PC-9 (cell line): ENCODE measurements around the gene MRPL1.

ENCODE experiments used
- CTCF ChIP-seq: fragments of 200-600 bp; sonication (generic); conservative IDR thresholded peaks from 2 replicates; pipeline ENCODE4 v1.6.1; 2017; ENCODE audit warnings: mixed run types, antibody characterized with exemption, mild to moderate bottlenecking, moderate library complexity
- EZH2 ChIP-seq: fragments of 200-600 bp; sonication (generic); IDR thresholded peaks from 2 replicates; pipeline ENCODE4 v1.8.0; 2017; ENCODE audit warnings: antibody characterized with exemption, low read depth

DNA sequence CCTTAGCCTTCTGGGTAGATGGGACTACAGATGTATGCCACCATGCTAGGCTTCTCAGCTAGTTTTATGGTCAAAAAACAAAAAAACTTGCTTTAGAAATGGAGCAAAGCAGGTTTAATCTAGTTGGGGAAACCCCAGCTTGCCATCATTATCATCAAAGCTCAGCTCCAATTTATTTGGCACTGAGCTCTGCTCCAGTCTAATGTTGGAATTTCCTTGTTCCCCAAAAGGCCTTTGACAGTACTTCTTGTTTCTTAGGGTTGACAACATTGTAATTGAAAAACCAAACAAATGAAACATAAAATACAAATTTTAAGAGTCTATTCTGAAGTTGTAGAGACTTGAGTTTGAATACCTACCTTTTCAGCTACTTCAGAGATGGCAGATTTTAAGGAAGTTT lies 48.0 kb downstream of the MRPL1 start:
- TF ChIP-seq CTCF (no peak), EZH2 (no peak)
